ENCODE measurements around the gene CKS1B.
"Not testable (repeated sequence)": the region's sequence is repeated elsewhere in the genome, so short reads cannot be mapped to it uniquely, and the experiment has no call there.

Gene CKS1B

GRCh38 chr1:154982897-154983648 is 8.6 kb downstream of the CKS1B start, which contains the start of gene FLAD1:
Gene FLAD1, plus strand, starts transcription at chr1:154983344. Its CDS starts 351 bp downstream, at chr1:154983695.
- peak within 1 kb of the TSS; percentile 98 for H3K4me3 ChIP-seq (ENCODE audit: low read depth, low read length)

- H3K4me3 ChIP-seq (ENCODE audit: low read depth, low read length): peak overlapping the region; percentile 98
Observed at GRCh38 chr1:154983776-154984466, 9.4 kb downstream of the CKS1B start.

GRCh38 chr1:154986736-154987135 is 12.3 kb downstream of the CKS1B start:
- H3K4me3 ChIP-seq (ENCODE audit: low read depth, low read length): not testable (repeated sequence)

- no peak overlapping the region for H3K4me3 ChIP-seq (ENCODE audit: low read depth, low read length)
Observed at GRCh38 chr1:154987326-154987725, 12.8 kb downstream of the CKS1B start.

- no peak overlapping the region for H3K4me3 ChIP-seq (ENCODE audit: low read depth, low read length)
Observed at GRCh38 chr1:154988058-154988954, 13.8 kb downstream of the CKS1B start.

GRCh38 chr1:154989195-154989860 is 14.8 kb downstream of the CKS1B start:
- no peak overlapping the region for H3K4me3 ChIP-seq (ENCODE audit: low read depth, low read length)

GRCh38 chr1:154990276-154990675 is 15.8 kb downstream of the CKS1B start:
- no peak overlapping the region for H3K4me3 ChIP-seq (ENCODE audit: low read depth, low read length)

- H3K4me3 ChIP-seq (ENCODE audit: low read depth, low read length): no peak overlapping the region
Observed at GRCh38 chr1:154992721-154993571, 18.5 kb downstream of the CKS1B start.

- no peak within 1 kb of the TSS for H3K4me3 ChIP-seq (ENCODE audit: low read depth, low read length)
Observed at GRCh38 chr1:154993572-154994268, 19.2 kb downstream of the CKS1B start, which contains the start of gene LENEP. Gene LENEP, plus strand, starts transcription at chr1:154993586. Its CDS starts 22 bp downstream, at chr1:154993608.

- H3K4me3 ChIP-seq (ENCODE audit: low read depth, low read length): no peak overlapping the region
Observed at GRCh38 chr1:154994269-154994587, 19.7 kb downstream of the CKS1B start.

GRCh38 chr1:154994591-154994990 is 20.1 kb downstream of the CKS1B start:
- H3K4me3 ChIP-seq (ENCODE audit: low read depth, low read length): no peak overlapping the region

- not testable (repeated sequence) for H3K4me3 ChIP-seq (ENCODE audit: low read depth, low read length)
Observed at GRCh38 chr1:154995301-154995983, 21.0 kb downstream of the CKS1B start.

GRCh38 chr1:154996966-154997701 is 22.7 kb downstream of the CKS1B start:
- H3K4me3 ChIP-seq (ENCODE audit: low read depth, low read length): no peak overlapping the region

GRCh38 chr1:154998201-154998780 is 23.8 kb downstream of the CKS1B start:
- H3K4me3 ChIP-seq (ENCODE audit: low read depth, low read length): no peak overlapping the region

- H3K4me3 ChIP-seq (ENCODE audit: low read depth, low read length): peak overlapping the region; percentile 10
Observed at GRCh38 chr1:154998818-154999570, 24.5 kb downstream of the CKS1B start.

GRCh38 chr1:154999571-155000410 is 25.3 kb downstream of the CKS1B start:
- H3K4me3 ChIP-seq (ENCODE audit: low read depth, low read length): peak overlapping the region; percentile 58
